Panc1 (cell line): ENCODE measurements around the gene SLC9B1. TPM values are rescaled to one million over a fixed set of nuclear protein-coding genes. Genes with fewer than 3 reads are reported as not detected.
A peak's percentile ranks its signal among the peaks of the same experiment; 100 is the strongest.

ENCODE experiments used
- ATAC-seq: fragments of 200-7000 bp; cut with Tn5 transposase; 2 replicates; pipeline ENCODE4 v1.9.1; 2020; ENCODE audit warnings: mild to moderate bottlenecking, moderate library complexity
- BruUV-seq: library from RNA; stranded (reverse); fragments of 400-500 nt; replicated peaks from 2 replicates; lab custom pipeline; 2021; lab: Mats Ljungman, UMichigan
- CTCF ChIA-PET: fragments of 300-600 bp; sonication (Branson Sonifier 250); formaldehyde crosslinking; loops from one replicate; lab custom pipeline; 2022; ENCODE audit warnings: antibody characterized with exemption; lab: Charles Lee
- POLR2A ChIA-PET: fragments of 300-600 bp; sonication (Branson Sonifier 250); formaldehyde crosslinking; loops from one replicate; lab custom pipeline; 2022; ENCODE audit warnings: antibody characterized with exemption; lab: Charles Lee
- DNase-seq: peaks from one replicate; pipeline ENCODE4 v3.0.0-alpha.2; 2010; ENCODE audit warnings: low read depth, low spot score
- H3K27ac ChIP-seq: 2 replicates; pipeline ENCODE4 v1.5.1; 2011; ENCODE audit warnings: mild to moderate bottlenecking, low read length, inconsistent platforms
- H3K27me3 ChIP-seq: fragments of 200-500 bp; sonication (Bioruptor generic); 2 replicates; pipeline ENCODE4 v1.6.0; 2014; ENCODE audit warnings: low read length, inconsistent platforms; ENCODE audit not compliant: control insufficient read depth, insufficient read depth
- H3K36me3 ChIP-seq: fragments of 200-500 bp; sonication (Bioruptor generic); 2 replicates; pipeline ENCODE4 v1.5.1; 2014; ENCODE audit warnings: inconsistent platforms, mild to moderate bottlenecking, low read length, moderate library complexity; ENCODE audit not compliant: control insufficient read depth, insufficient read depth
- H3K4me1 ChIP-seq: 2 replicates; pipeline ENCODE4 v1.5.1; 2011; ENCODE audit warnings: inconsistent platforms, mild to moderate bottlenecking, low read length, moderate library complexity; ENCODE audit not compliant: control insufficient read depth, insufficient read depth
- H3K4me3 ChIP-seq, 2 experiments: 2 replicates each; pipeline ENCODE4 v1.5.1; 2011 to 2012; ENCODE audit warnings: low read depth in 2 of 2, low read length in 2 of 2, mild to moderate bottlenecking in 2 of 2, inconsistent platforms in 1 of 2, moderate library complexity in 1 of 2
- H3K9me3 ChIP-seq: fragments of 200-500 bp; sonication (Bioruptor generic); 2 replicates; pipeline ENCODE4 v1.5.1; 2014; ENCODE audit warnings: low read depth, mild to moderate bottlenecking, inconsistent platforms, low read length, moderate library complexity; ENCODE audit not compliant: control insufficient read depth, insufficient read depth
- CTCF ChIP-seq: fragments of 450-650 bp; IDR thresholded peaks from 2 replicates; pipeline ENCODE4 v1.5.1; 2017; ENCODE audit warnings: mild to moderate bottlenecking
- POLR2AphosphoS5 ChIP-seq: IDR thresholded peaks from 2 replicates; pipeline ENCODE4 v1.6.1; 2012; ENCODE audit warnings: mild to moderate bottlenecking, low read depth, low read length, moderate library complexity
- REST ChIP-seq, 2 experiments: IDR thresholded peaks; 2 replicates each; pipeline ENCODE4 v1.6.1; 2011 to 2012; ENCODE audit warnings: low read depth in 2 of 2, control low read depth in 1 of 2, low read length in 1 of 2, mild to moderate bottlenecking in 1 of 2, moderate library complexity in 1 of 2; ENCODE audit not compliant: insufficient read depth in 1 of 2
- SIN3A ChIP-seq: IDR thresholded peaks from 2 replicates; pipeline ENCODE4 v1.6.1; 2012; ENCODE audit warnings: low read depth, mild to moderate bottlenecking, low read length, moderate library complexity, borderline replicate concordance; ENCODE audit not compliant: insufficient read depth
- TCF7L2 ChIP-seq: IDR thresholded peaks from 2 replicates; pipeline ENCODE4 v1.6.1; 2011; ENCODE audit warnings: mild to moderate bottlenecking, low read depth, low read length, inconsistent platforms
- in situ Hi-C: cut with HindIII; loops from 2 replicates; pipeline ENCODE4 v1.10.0; 2016; ENCODE audit warnings: low sequenced_read_pairs, low pct_unique_long_range_greater_than_20kb
- intact Hi-C: fragments of 100-400 bp; cut with micrococcal nuclease; formaldehyde crosslinking; loops from one replicate; pipeline ENCODE4 v1.10.0; 2022; ENCODE audit not compliant: unreplicated experiment
- total RNA-seq: library from RNA; stranded (reverse); gene quantifications from one replicate; pipeline ENCODE4 v1.2.1, GENCODE V29; 2021; ENCODE audit not compliant: unreplicated experiment

Gene SLC9B1
- total RNA-seq, 1 experiment from 2014 or later = 0.41 TPM

DNA sequence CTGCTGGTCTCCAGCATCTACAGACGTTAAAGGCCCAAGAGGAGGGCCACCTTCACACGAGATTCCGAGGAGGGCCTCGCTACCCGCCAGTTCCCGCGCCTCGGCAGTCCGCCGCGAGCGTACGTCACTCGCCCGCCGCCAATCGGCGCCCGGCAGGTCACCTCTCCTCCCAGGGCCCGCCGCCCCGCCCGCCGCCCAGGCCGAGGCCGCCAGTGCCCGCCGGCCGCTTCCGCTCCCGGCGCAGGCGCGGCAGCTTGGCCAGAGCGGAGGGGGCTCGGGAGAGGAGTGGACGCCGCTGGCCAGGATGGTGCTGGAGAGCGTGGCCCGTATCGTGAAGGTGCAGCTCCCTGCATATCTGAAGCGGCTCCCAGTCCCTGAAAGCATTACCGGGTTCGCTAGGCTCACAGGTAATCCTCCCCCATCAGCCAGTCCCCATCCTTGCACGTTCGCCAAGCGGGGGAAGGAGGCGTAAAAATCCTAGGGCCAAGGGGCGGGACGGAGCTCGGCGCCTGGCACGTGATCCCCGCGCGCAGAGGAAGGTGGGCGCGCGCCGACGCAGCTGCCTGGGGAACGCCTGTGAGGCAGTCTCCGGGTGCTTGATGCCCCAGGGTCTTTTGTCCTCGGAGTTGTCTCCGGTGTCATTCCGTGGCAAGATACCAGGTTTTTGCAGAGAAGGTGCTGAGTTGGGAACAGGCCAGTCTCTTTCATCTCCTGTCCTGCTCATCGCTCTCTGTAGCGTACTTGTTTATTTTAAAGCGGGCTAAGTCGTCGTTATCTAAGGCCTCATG, 150.5 kb downstream of the SLC9B1 start, which contains the start of gene CISD2:
Gene CISD2, plus strand, starts transcription at position 212 of the 788 bp plus-strand sequence. Its CDS starts 93 bp downstream, at position 305.
- intact Hi-C loops = loop anchor here (5.0 kb wide), 1 partner anchor 37 kb away; no protein-coding TSS in a partner anchor
- POLR2A ChIA-PET = interaction anchor here (0.6 to 2.4 kb wide), 3 partner anchors 41 to 86 kb away, joined by 3 to 23 read pairs (median 3); partner anchors contain the start of gene UBE2D3
- CTCF ChIA-PET = interaction anchor here (0.7 kb wide), 1 partner anchor 143 kb away, joined by 3 read pairs; no protein-coding TSS in a partner anchor
- in situ Hi-C loops = no loop called here
- H3K27me3 ChIP-seq = no peaks in the 10 kb centered on the region
- DNase-seq = peak; percentile 61
- peak within 1 kb of the TSS; percentile 95 for H3K27ac ChIP-seq
- peaks cover 4% of the 10 kb centered on the region; the same call in 1 of the 2 replicates for H3K36me3 ChIP-seq
- no peaks in the 10 kb centered on the region for H3K9me3 ChIP-seq
- peaks cover 12% of the 10 kb centered on the region for H3K4me1 ChIP-seq
- peak within 1 kb of the TSS; percentile 80 to 94 for H3K4me3 ChIP-seq
- peak; percentile 97 for ATAC-seq
- BruUV-seq = no TSS peak
- TF ChIP-seq TCF7L2 (no peak), SIN3A (no peak), POLR2AphosphoS5 (peak; percentile 89)

DNA sequence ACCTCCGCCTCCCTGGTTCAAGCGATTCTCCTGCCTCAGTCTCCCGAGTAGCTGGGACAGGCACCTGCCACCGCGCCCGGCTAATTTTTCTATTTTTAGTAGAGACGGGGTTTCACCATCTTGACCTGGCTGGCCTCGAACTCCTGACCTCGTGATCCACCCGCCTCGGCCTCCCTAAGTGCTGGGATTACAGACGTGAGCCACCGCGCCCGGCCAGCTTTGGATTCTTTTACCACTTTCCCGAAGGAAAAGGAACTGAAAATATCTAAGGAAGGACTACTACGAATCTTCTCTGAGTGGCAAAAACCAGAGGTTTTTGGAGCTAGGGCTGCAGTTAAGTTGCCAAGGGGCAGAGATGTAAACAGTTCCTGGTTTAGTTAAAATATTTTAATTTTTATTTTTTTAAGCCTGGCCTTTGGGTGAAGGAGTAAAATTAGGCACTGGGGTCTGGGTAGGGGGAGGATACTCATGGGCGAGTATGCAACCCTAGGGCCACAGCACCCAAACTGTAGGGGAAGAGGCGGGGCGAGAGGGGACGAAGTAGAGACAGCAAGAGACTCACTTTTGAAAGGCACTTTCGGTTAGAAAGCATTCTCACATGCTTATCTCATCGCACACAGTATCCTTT, 151.2 kb downstream of the SLC9B1 start:
- peak; percentile 71 for ATAC-seq
- H3K4me1 ChIP-seq = peaks cover 12% of the 10 kb centered on the region
- H3K27ac ChIP-seq = peak overlapping the region; percentile 95
- intact Hi-C loops = loop anchor here (5.0 kb wide), 1 partner anchor 36 kb away; no protein-coding TSS in a partner anchor
- POLR2A ChIA-PET = interaction anchor here (0.6 to 2.4 kb wide), 2 partner anchors 41 to 977 kb away, joined by 7 to 23 read pairs; partner anchors contain the start of gene UBE2D3
- no peaks in the 10 kb centered on the region for H3K27me3 ChIP-seq
- H3K36me3 ChIP-seq = peaks cover 4% of the 10 kb centered on the region; the same call in 1 of the 2 replicates
- no peak for TF ChIP-seq TCF7L2
- TF ChIP-seq REST (IDR thresholded peaks at IDR 0.05; ENCODE audit: insufficient read depth in 1 of 2, low read depth in 2 of 2, low read length in 1 of 2) = no peak
- no peak for TF ChIP-seq SIN3A
- TF ChIP-seq POLR2AphosphoS5 = no peak
- TF ChIP-seq CTCF = no peak
- BruUV-seq = TSS peak; percentile 77
- no peaks in the 10 kb centered on the region for H3K9me3 ChIP-seq
- H3K4me3 ChIP-seq = peak overlapping the region; percentile 80 to 82
- CTCF ChIA-PET = no interaction called here
- no peak for DNase-seq
- in situ Hi-C loops = no loop called here
